NT2/D1 (cell line): ENCODE measurements around the gene SEMA3F.

Source experiments
- SUZ12 ChIP-seq: IDR thresholded peaks from 2 replicates; pipeline ENCODE4 v1.6.1; 2011; ENCODE audit not compliant: insufficient read length, insufficient read depth; ENCODE audit errors: extremely low read depth
- YY1 ChIP-seq: IDR thresholded peaks from 2 replicates; pipeline ENCODE4 v1.6.1; 2011; ENCODE audit not compliant: insufficient read length, insufficient read depth

GRCh38 chr3:50125541-50126286 is 29.4 kb upstream of the SEMA3F start:
- TF ChIP-seq YY1 (no peak), SUZ12 (no peak)
